Uterus (tissue), 4 donors: ENCODE measurements around the gene DDX27. TPM values are rescaled to one million over a fixed set of nuclear protein-coding genes. Genes with fewer than 3 reads are reported as not detected.
A peak's percentile ranks its signal among the peaks of the same experiment; 100 is the strongest.

Experiments
- DNase-seq, 2 donors: peaks; one replicate each; pipeline ENCODE4 v3.0.0-alpha.2; 2019 to 2020
- H3K27ac ChIP-seq, 2 donors: fragments of 200-600 bp; sonication (generic); 1 replicate in 1 of 2; 2 replicates in 1 of 2; pipeline ENCODE4 v1.5.1; 2016 to 2018
- H3K27me3 ChIP-seq, 2 donors: fragments of 200-600 bp; sonication (generic); one replicate each; pipeline ENCODE4 v1.5.1; 2018 to 2019; ENCODE audit warnings: control low read depth in 1 of 2
- H3K36me3 ChIP-seq, 2 donors: fragments of 200-600 bp; sonication (generic); one replicate each; pipeline ENCODE4 v1.5.1; 2019; ENCODE audit warnings: control low read depth in 1 of 2
- H3K4me1 ChIP-seq, 2 donors: fragments of 200-600 bp; sonication (generic); one replicate each; pipeline ENCODE4 v1.5.1; 2018 to 2019; ENCODE audit warnings: control low read depth in 1 of 2
- H3K4me3 ChIP-seq, 2 donors: fragments of 200-600 bp; sonication (generic); 1 replicate in 1 of 2; 2 replicates in 1 of 2; pipeline ENCODE4 v1.5.1; 2018 to 2019; ENCODE audit warnings: mild to moderate bottlenecking in 1 of 2
- H3K9me3 ChIP-seq, 2 donors: fragments of 200-600 bp; sonication (generic); one replicate each; pipeline ENCODE4 v1.5.1; 2019; ENCODE audit warnings: control low read depth in 1 of 2
- POLR2A ChIP-seq, 2 donors: fragments of 450-650 bp; IDR thresholded peaks; one replicate each; pipeline ENCODE4 v1.6.1; 2016; ENCODE audit warnings: antibody characterized with exemption in 2 of 2, mild to moderate bottlenecking in 1 of 2, moderate library complexity in 1 of 2
- intact Hi-C: fragments of 100-400 bp; cut with DNase I; formaldehyde crosslinking; loops from one replicate; pipeline ENCODE4 v1.15.1; 2023; ENCODE audit warnings: low total_unique reads
- total RNA-seq, 4 donors: library from RNA; depleted of rRNA in 3 of 4; stranded (reverse); fragments of >200 nt in 3 of 4; gene quantifications; one replicate each; pipeline versions ENCODE4 v1.1.0 to v1.2.4, GENCODE V29; 2014 to 2023
- TF ChIP-seq, protein P1 (sequence below), 4 experiments: fragments of 200-600 bp in 2 of 4; fragments of 450-650 bp in 2 of 4; sonication (generic) in 2 of 4; IDR thresholded peaks; one replicate each; pipeline ENCODE4 v1.5.1; 2016 to 2019; ENCODE audit warnings: antibody characterized with exemption in 4 of 4, mild to moderate bottlenecking in 2 of 4, moderate library complexity in 1 of 4
- donor health status: DM: yes; HTN: yes; CAD: no.

DDX27 gene
- total RNA-seq, 4 donors from 2014 or later, result 11.8 to 35.8 (median 26.5) TPM

DNA sequence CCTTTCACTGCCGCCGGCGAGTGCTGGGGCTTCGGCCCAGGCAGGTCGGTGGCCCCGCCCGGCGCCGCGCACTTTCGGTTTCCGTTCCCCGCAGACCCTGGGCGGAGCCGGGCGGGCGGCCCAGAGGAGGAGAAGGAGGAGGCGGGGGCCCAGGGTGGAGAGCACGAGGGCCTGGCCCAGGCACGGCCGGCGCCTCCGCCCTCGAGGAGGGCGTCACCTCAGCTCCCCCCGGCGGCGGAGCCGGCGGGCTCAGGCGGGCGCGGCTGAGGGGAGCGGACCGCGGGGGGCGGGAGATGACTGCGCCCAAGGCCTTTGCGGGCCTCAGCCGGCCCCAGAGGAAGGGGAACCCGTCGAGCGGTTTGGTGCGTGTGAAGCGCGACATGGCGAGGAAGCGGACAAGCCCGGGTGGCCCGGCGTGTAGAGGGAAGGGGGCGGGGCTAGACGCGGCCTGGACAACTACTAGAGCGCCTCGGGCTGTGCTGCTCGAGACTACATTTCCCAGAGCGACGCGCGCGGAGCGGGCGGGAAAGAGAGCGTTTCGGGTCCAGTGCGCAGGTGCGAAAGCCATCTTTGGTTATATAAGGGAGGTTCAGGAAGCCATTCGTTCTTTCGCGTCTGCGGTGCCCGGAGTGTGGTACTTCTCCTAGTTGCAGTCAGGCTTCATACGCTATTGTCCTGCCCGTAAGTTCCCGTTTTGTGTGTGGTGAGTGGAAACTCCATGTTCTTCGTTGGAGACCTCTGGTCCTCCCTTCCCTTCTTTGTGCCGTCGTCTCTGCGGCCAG, 59.0 kb downstream of the DDX27 start, which contains the start of gene ZNFX1:
TSS of gene ZNFX1 (minus strand) at position 22 of the 782 bp plus-strand sequence. CDS start 2,218 bp downstream, outside the sequence.
- Histone ChIP-seq H3K4me1 (peaks cover 2 to 4% of the 10 kb centered on the region in 2 donors), H3K27me3 (no peaks in the 10 kb centered on the region), H3K27ac (peak within 1 kb of the TSS; percentile 98 to 99), H3K36me3 (no peaks in the 10 kb centered on the region), H3K4me3 (peak within 1 kb of the TSS; percentile 86 to 95), H3K9me3 (no peaks in the 10 kb centered on the region)
- TF ChIP-seq, protein P1, sequence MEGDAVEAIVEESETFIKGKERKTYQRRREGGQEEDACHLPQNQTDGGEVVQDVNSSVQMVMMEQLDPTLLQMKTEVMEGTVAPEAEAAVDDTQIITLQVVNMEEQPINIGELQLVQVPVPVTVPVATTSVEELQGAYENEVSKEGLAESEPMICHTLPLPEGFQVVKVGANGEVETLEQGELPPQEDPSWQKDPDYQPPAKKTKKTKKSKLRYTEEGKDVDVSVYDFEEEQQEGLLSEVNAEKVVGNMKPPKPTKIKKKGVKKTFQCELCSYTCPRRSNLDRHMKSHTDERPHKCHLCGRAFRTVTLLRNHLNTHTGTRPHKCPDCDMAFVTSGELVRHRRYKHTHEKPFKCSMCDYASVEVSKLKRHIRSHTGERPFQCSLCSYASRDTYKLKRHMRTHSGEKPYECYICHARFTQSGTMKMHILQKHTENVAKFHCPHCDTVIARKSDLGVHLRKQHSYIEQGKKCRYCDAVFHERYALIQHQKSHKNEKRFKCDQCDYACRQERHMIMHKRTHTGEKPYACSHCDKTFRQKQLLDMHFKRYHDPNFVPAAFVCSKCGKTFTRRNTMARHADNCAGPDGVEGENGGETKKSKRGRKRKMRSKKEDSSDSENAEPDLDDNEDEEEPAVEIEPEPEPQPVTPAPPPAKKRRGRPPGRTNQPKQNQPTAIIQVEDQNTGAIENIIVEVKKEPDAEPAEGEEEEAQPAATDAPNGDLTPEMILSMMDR (IDR thresholded peaks at IDR 0.05), result peak in 2 of 4 experiments; percentile 4 to 18
- TF ChIP-seq POLR2A (IDR thresholded peaks at IDR 0.05), result peak; percentile 96 to 98
- DNase-seq, result peak; percentile 99
- intact Hi-C loops, result no loop called here

DNA sequence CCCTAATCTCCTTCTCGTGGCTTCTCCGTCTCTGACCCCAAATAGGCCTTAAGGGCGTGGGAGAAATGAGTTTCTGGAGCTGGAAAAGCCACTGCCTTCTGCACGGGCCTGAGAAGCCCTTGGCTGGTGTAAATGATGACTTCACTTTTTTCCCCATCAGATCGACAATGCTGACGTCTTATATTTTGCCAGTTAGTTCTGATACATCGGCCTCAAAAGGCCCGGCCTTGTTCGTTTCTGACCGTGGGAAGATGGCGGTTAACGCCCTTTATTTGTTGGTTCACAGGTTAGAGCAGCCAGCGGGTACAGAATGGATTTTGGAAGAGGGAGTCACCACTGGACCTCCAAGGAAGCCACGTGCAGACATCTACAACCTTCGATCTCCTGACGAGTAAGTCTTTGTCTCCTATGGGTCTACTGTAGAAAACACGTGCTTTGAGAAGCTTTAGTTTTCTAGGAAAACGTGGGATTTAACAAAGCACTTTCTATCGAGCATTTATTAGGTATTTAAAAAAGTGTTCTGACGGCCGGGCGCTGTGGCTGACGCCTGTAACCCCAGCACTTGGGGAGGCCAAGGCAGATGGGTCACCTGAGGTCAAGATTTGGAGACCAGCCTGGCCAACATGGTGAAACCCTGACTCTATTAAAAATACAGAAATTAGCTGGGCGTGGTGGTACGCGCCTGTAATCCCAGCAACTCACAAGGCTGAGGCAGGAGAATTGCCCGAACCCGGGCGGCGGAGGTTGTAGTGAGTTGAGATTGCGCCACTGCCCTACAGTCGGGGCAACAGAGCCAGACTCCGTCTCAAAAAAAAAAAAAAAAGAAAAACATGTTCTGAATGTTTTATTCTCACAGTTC, 59.8 kb downstream of the DDX27 start:
- intact Hi-C loops, result no loop called here
- Histone ChIP-seq H3K4me1 (peaks cover 0 to 4% of the 10 kb centered on the region in 2 donors), H3K4me3 (peak overlapping the region; percentile 86 to 95), H3K36me3 (no peaks in the 10 kb centered on the region), H3K9me3 (no peaks in the 10 kb centered on the region), H3K27me3 (no peaks in the 10 kb centered on the region), H3K27ac (peak overlapping the region; percentile 98 to 99)
- DNase-seq, result peak in 1 of 2 donors; percentile 26
- TF ChIP-seq POLR2A (IDR thresholded peaks at IDR 0.05), result no peak
- TF ChIP-seq, protein P1 (IDR thresholded peaks at IDR 0.05), result no peak

DNA sequence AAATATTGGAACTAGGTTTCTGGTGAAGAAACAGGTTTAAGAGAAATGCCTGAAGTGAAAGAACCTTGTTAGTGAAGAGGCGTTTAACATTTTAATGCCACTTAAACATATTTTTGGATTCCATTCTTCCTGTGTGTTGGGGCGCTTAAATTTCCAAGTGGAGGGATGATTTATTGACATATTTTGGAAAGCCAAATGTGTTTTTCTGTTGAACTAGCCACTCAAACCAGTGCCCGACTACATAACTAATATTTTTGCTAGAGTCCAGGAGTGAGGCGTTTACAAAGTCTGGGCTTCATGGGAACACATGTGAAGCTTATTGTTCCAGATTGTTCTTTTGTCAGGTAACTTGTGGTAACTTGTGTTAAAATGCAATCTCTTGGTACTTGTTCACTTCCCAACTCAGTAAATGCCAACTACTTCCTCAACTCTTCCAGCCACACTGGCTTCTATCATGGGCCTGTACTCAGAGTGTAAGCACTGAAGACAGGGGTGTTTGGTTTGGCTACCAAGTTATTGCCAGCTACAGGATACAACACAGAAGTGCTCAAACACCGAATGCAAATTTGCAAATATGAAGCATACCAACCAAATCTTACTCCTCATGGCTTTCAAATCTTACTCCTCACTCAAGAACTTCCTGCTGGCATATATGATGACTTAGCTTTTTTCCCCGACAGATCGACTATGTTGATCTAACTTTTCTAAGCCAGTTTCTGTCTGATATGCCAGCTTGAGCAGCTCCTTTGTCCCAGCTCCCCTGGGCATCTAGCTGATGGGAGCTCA, 60.7 kb downstream of the DDX27 start:
- H3K27ac ChIP-seq, result peak overlapping the region; percentile 98 to 99
- H3K27me3 ChIP-seq, result no peaks in the 10 kb centered on the region
- no peak for TF ChIP-seq POLR2A (IDR thresholded peaks at IDR 0.05)
- TF ChIP-seq, protein P1 (IDR thresholded peaks at IDR 0.05), result no peak
- no peaks in the 10 kb centered on the region for H3K36me3 ChIP-seq
- no peak for DNase-seq
- intact Hi-C loops, result no loop called here
- H3K4me1 ChIP-seq, result peaks cover 0 to 4% of the 10 kb centered on the region in 2 donors
- no peaks in the 10 kb centered on the region for H3K9me3 ChIP-seq
- peak overlapping the region; percentile 86 to 95 for H3K4me3 ChIP-seq

DNA sequence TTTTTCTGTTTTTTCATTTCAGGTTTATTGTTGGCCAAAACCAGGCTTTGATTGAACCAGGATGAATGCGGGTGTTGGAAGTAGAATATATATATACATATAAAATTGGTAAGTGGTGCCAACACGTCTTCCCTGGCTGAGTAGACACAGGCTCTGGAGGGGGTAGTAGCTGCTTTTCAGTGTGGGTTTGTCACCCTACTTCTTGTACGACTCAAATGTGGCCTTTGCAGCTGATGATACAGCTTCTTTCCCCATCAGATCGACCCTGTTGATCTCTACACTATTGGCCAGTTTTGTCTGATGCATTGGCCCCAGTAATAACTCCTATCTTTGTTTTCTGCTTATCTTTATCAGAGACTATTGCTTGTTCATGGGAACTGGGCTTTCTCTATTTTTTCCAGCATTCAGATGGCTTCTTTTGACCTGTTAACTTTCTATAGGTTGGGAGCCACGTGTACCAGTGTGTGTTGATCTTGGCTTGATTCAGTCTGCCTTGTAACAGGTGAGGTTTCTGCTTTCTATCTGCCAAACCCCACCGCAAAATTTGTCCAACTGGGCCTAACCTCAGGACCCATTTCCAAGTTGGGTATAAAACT, 61.3 kb downstream of the DDX27 start:
- Histone ChIP-seq H3K9me3 (peaks cover 0 to 1% of the 10 kb centered on the region in 2 donors), H3K27me3 (no peaks in the 10 kb centered on the region), H3K36me3 (no peaks in the 10 kb centered on the region), H3K4me3 (no peak overlapping the region), H3K27ac (no peak overlapping the region), H3K4me1 (peaks cover 0 to 4% of the 10 kb centered on the region in 2 donors)
- DNase-seq, result no peak
- intact Hi-C loops, result no loop called here
- TF ChIP-seq, protein P1 (IDR thresholded peaks at IDR 0.05), result no peak
- no peak for TF ChIP-seq POLR2A (IDR thresholded peaks at IDR 0.05)
